H1 (cell line): ENCODE results near the gene TSC2. TPM values are rescaled to one million over a fixed set of nuclear protein-coding genes. Genes with fewer than 3 reads are reported as not detected.

ENCODE experiments used
- CTCF ChIA-PET: fragments of 300-600 bp; sonication (Branson Sonifier 250); formaldehyde crosslinking; loops from one replicate; lab custom pipeline; 2021; ENCODE audit not compliant: partially characterized antibody; lab: Charles Lee
- POLR2A ChIA-PET: fragments of 300-600 bp; sonication (Branson Sonifier 250); formaldehyde crosslinking; loops from one replicate; lab custom pipeline; 2021; ENCODE audit warnings: inconsistent platforms; ENCODE audit not compliant: partially characterized antibody; lab: Charles Lee
- DNase-seq, 2 experiments: peaks; one replicate each; pipeline versions ENCODE4 v3.0.0 to v3.0.0-alpha.2; 2010 to 2022; ENCODE audit warnings: low spot score in 2 of 2, low read depth in 1 of 2, mixed read lengths in 1 of 2
- FAIRE-seq: peaks from 2 replicates; lab custom pipeline; 2011; peaks lifted over from hg19 to GRCh38; lab: Jason Lieb, UNC
- H2AFZ ChIP-seq: 2 replicates; pipeline ENCODE4 v1.8.1; 2012; ENCODE audit warnings: low read length, inconsistent platforms
- H2AK5ac ChIP-seq: 2 replicates; pipeline ENCODE4 v1.6.1; 2013; ENCODE audit warnings: low read depth, low read length
- H2BK120ac ChIP-seq: replicated peaks from 2 replicates; pipeline ENCODE3; 2013; ENCODE audit warnings: low read depth, low read length, inconsistent platforms
- H2BK12ac ChIP-seq: 2 replicates; pipeline ENCODE4 v1.6.1; 2013; ENCODE audit warnings: low read depth, low read length
- H2BK15ac ChIP-seq: 2 replicates; pipeline ENCODE4 v1.6.1; 2013; ENCODE audit warnings: low read length
- H2BK20ac ChIP-seq: 2 replicates; pipeline ENCODE4 v1.6.1; 2013; ENCODE audit warnings: low read length
- H2BK5ac ChIP-seq: 2 replicates; pipeline ENCODE4 v1.6.1; 2013; ENCODE audit warnings: low read depth, low read length
- H3K14ac ChIP-seq: 2 replicates; pipeline ENCODE4 v1.6.1; 2013; ENCODE audit warnings: inconsistent platforms; ENCODE audit not compliant: insufficient read length
- H3K18ac ChIP-seq: 2 replicates; pipeline ENCODE4 v1.6.1; 2013; ENCODE audit warnings: low read length; ENCODE audit errors: extremely low read depth
- H3K23ac ChIP-seq: 2 replicates; pipeline ENCODE4 v1.6.1; 2013; ENCODE audit warnings: inconsistent platforms; ENCODE audit not compliant: insufficient read length
- H3K23me2 ChIP-seq: 2 replicates; pipeline ENCODE4 v1.6.1; 2013; ENCODE audit warnings: low read depth, low read length
- H3K27ac ChIP-seq: 2 replicates; pipeline ENCODE4 v1.6.1; 2011; ENCODE audit warnings: low read depth, low read length, inconsistent platforms
- H3K27me3 ChIP-seq, 4 experiments: replicated peaks in 1 of 4; 1 replicate in 1 of 4; 2 replicates in 3 of 4; pipeline versions ENCODE4 v1.6.1 to v1.8.1; 2011 to 2013; ENCODE audit warnings: low read length in 3 of 4, mild to moderate bottlenecking in 3 of 4, inconsistent platforms in 2 of 4, mixed read lengths in 2 of 4, moderate library complexity in 1 of 4; ENCODE audit not compliant: control insufficient read depth in 3 of 4, insufficient read depth in 3 of 4; ENCODE audit errors: extremely low read depth in 1 of 4
- H3K36me3 ChIP-seq, 4 experiments: 2 replicates each; pipeline versions ENCODE4 v1.6.1 to v1.8.1; 2011 to 2013; ENCODE audit warnings: mild to moderate bottlenecking in 4 of 4, low read length in 3 of 4, moderate library complexity in 2 of 4, control low read depth in 1 of 4, inconsistent platforms in 1 of 4; ENCODE audit not compliant: insufficient read depth in 4 of 4, control insufficient read depth in 2 of 4
- H3K4ac ChIP-seq: replicated peaks from 2 replicates; pipeline ENCODE3; 2013; ENCODE audit warnings: low read length, low read depth, mixed read lengths, inconsistent platforms; ENCODE audit not compliant: insufficient read length
- H3K4me1 ChIP-seq, 4 experiments: replicated peaks in 1 of 4; 1 replicate in 1 of 4; 2 replicates in 3 of 4; pipeline versions ENCODE4 v1.6.1 to v1.8.1; 2011 to 2013; ENCODE audit warnings: low read length in 3 of 4, inconsistent platforms in 2 of 4, mixed read lengths in 1 of 4; ENCODE audit not compliant: insufficient read depth in 4 of 4, control insufficient read depth in 3 of 4
- H3K4me2 ChIP-seq, 2 experiments: 2 replicates each; pipeline versions ENCODE4 v1.6.1 to v1.8.1; 2011 to 2013; ENCODE audit warnings: low read depth in 2 of 2, low read length in 2 of 2, control low read depth in 1 of 2, inconsistent platforms in 1 of 2, mild to moderate bottlenecking in 1 of 2; ENCODE audit not compliant: insufficient read depth in 1 of 2
- H3K4me3 ChIP-seq, 4 experiments: fragments of 200-600, 300-600 bp in 1 of 4; sonication (generic), shearing (Covaris generic), sonication (Bioruptor Twin) in 1 of 4; 2 replicates each; pipeline versions ENCODE4 v1.5.1 to v1.8.1; 2011 to 2016; ENCODE audit warnings: low read length in 4 of 4, low read depth in 3 of 4, control low read depth in 2 of 4, inconsistent platforms in 2 of 4, mild to moderate bottlenecking in 2 of 4, mixed read lengths in 1 of 4, moderate library complexity in 1 of 4; ENCODE audit not compliant: insufficient read depth in 2 of 4; ENCODE audit errors: extremely low read depth in 1 of 4
- H3K56ac ChIP-seq: replicated peaks from 2 replicates; pipeline ENCODE3; 2013; ENCODE audit warnings: low read depth, mild to moderate bottlenecking, mixed read lengths, low read length, inconsistent platforms; ENCODE audit not compliant: insufficient read length
- H3K79me1 ChIP-seq: 2 replicates; pipeline ENCODE4 v1.6.1; 2013; ENCODE audit warnings: low read depth, low read length, control low read depth
- H3K79me2 ChIP-seq, 2 experiments: 2 replicates each; pipeline versions ENCODE4 v1.6.1 to v1.8.1; 2012 to 2013; ENCODE audit warnings: low read length in 2 of 2, mild to moderate bottlenecking in 2 of 2, inconsistent platforms in 1 of 2; ENCODE audit not compliant: insufficient read depth in 2 of 2, control insufficient read depth in 1 of 2
- H3K9ac ChIP-seq, 4 experiments: replicated peaks in 1 of 4; 1 replicate in 1 of 4; 2 replicates in 3 of 4; pipeline versions ENCODE4 v1.6.1 to v1.8.1; 2011 to 2013; ENCODE audit warnings: low read depth in 3 of 4, low read length in 3 of 4, control low read depth in 2 of 4, mild to moderate bottlenecking in 2 of 4, moderate library complexity in 2 of 4, inconsistent platforms in 1 of 4; ENCODE audit errors: extremely low read depth in 1 of 4
- H3K9me3 ChIP-seq, 2 experiments: 2 replicates each; pipeline versions ENCODE4 v1.6.1 to v1.8.1; 2012 to 2013; ENCODE audit warnings: mild to moderate bottlenecking in 2 of 2, moderate library complexity in 2 of 2, control low read depth in 1 of 2, inconsistent platforms in 1 of 2, low read depth in 1 of 2, low read length in 1 of 2, mixed read lengths in 1 of 2; ENCODE audit not compliant: insufficient read depth in 2 of 2
- H4K20me1 ChIP-seq, 2 experiments: replicated peaks in 1 of 2; 2 replicates each; pipeline versions ENCODE3 to v1.8.1; 2011 to 2013; ENCODE audit warnings: inconsistent platforms in 2 of 2, low read length in 2 of 2, mild to moderate bottlenecking in 1 of 2; ENCODE audit not compliant: insufficient read depth in 2 of 2, control insufficient read depth in 1 of 2
- H4K5ac ChIP-seq: 2 replicates; pipeline ENCODE4 v1.6.1; 2013; ENCODE audit warnings: low read length, low read depth, mixed read lengths, inconsistent platforms; ENCODE audit not compliant: insufficient read length
- H4K8ac ChIP-seq: 2 replicates; pipeline ENCODE4 v1.8.0; 2013; ENCODE audit warnings: mild to moderate bottlenecking, moderate library complexity, low read length, inconsistent platforms; ENCODE audit not compliant: insufficient read depth; ENCODE audit errors: extremely low read depth
- H4K91ac ChIP-seq: replicated peaks from 2 replicates; pipeline ENCODE3; 2013; ENCODE audit warnings: low read length, mixed read lengths, inconsistent platforms; ENCODE audit not compliant: insufficient read length
- CHD1 ChIP-seq: IDR thresholded peaks from 2 replicates; pipeline ENCODE4 v1.6.1; 2012; ENCODE audit warnings: low read depth, low read length, improper control_type of control experiment
- JUND ChIP-seq: IDR thresholded peaks from 2 replicates; pipeline ENCODE4 v1.6.1; 2011; ENCODE audit warnings: mild to moderate bottlenecking, improper control_type of control experiment, low read length
- WGBS, 2 experiments: shearing (Covaris generic) in 1 of 2; methylation state at CpG; one replicate each; pipeline versions ENCODE4 v1.1.6 to v1.1.7; 2013 to 2015; ENCODE audit warnings: low lambda C conversion rate in 2 of 2, mixed read lengths in 2 of 2, inconsistent platforms in 1 of 2, low coverage in 1 of 2, missing lambda C conversion rate in 1 of 2; ENCODE audit not compliant: insufficient replicate concordance in 2 of 2, insufficient coverage in 1 of 2, insufficient read length in 1 of 2; ENCODE audit errors: extremely low coverage in 1 of 2, missing lambda C conversion rate in 1 of 2; 5-methylcytosine and 5-hydroxymethylcytosine counted together
- polyA plus RNA-seq, 7 experiments: library from polyadenylated mRNA; depleted of rRNA in 3 of 7; stranded (reverse) in 5 of 7; unstranded in 2 of 7; fragments of >200 nt in 5 of 7; fragments of 200-250 nt in 2 of 7; gene quantifications; 1 replicate in 5 of 7; 2 replicates in 1 of 7; 4 replicates in 1 of 7; pipeline versions ENCODE4 v1.2.1 to v1.2.3, GENCODE V29; 2011 to 2013; ENCODE audit warnings: missing spikeins in 2 of 7, mixed read lengths in 2 of 7
- total RNA-seq: library from RNA; stranded (reverse); fragmentation: NEBNext Ultra II Directional; extraction: Animal tissue kit (Norgen Biotek cat#: 25700); gene quantifications from 2 replicates; pipeline ENCODE4 v1.2.1, GENCODE V29; 2021

Gene TSC2
- total and polyA plus RNA-seq, 2 of the 8 experiments (the other 6 are each of a cell fraction or from before 2014, with no cell fraction given): 65.9 to 96.6 TPM

DNA sequence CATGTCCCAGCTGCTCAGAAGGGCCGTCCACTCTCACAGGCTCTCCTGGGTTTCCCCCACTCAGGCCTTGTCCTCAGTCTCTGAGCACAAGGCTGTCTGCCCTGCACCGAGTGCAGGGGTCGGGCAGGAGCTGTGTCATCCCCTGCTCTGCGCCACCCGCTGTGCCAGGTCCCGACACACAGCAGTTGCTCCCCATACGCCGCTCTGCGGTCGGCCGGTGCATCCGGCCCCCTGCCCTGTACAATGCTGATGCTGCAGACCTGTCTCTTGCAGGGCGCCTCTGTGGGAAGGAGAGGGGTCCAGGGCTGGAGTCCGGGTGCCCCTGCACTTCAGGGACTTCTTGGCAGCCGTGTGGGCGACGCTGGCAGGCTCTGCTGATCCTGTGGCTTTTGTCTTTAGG lies 6.1 kb downstream of the TSC2 start:
- no peak overlapping the region for H3K23ac ChIP-seq
- H3K4me3 ChIP-seq: no peak overlapping the region
- 0 out of 2 replicates have a peak, but pooled peaks cover 2% of the 10 kb centered on the region for H3K79me1 ChIP-seq
- no peak overlapping the region for H3K18ac ChIP-seq
- H3K14ac ChIP-seq: no peak overlapping the region
- no peak for DNase-seq
- no peaks in the 10 kb centered on the region for H3K23me2 ChIP-seq
- H4K5ac ChIP-seq: no peak overlapping the region
- peaks cover 0 to 5% (median 4%) of the 10 kb centered on the region in 4 experiments; a peak in 3 of 8 replicates for H3K36me3 ChIP-seq
- H2BK15ac ChIP-seq: no peak overlapping the region
- H2BK12ac ChIP-seq: no peak overlapping the region
- H2AK5ac ChIP-seq: no peak overlapping the region
- FAIRE-seq: no peak
- H3K9me3 ChIP-seq: no peaks in the 10 kb centered on the region
- peaks cover 2 to 8% of the 10 kb centered on the region in 2 experiments for H4K20me1 ChIP-seq
- H3K79me2 ChIP-seq: no peaks in the 10 kb centered on the region
- H2BK120ac ChIP-seq: no peak overlapping the region
- H4K91ac ChIP-seq: no peak overlapping the region
- no peak overlapping the region for H2AFZ ChIP-seq
- no peak overlapping the region for H3K4ac ChIP-seq
- ChIA-PET POLR2A (interaction anchor here (2.0 kb wide), 1 partner anchor 53 kb away, joined by 5 read pairs; no protein-coding TSS in a partner anchor), CTCF (interaction anchor here (1.0 to 2.3 kb wide), 2 partner anchors 10 to 31 kb away, joined by 3 to 4 read pairs; no protein-coding TSS in a partner anchor)
- H3K27ac ChIP-seq: no peak overlapping the region
- no peak overlapping the region for H3K9ac ChIP-seq
- H3K4me1 ChIP-seq: no peaks in the 10 kb centered on the region
- no peak overlapping the region for H3K4me2 ChIP-seq
- H4K8ac ChIP-seq: no peak overlapping the region
- H3K56ac ChIP-seq: no peak overlapping the region
- no peaks in the 10 kb centered on the region for H3K27me3 ChIP-seq
- H2BK20ac ChIP-seq: no peak overlapping the region
- no peak overlapping the region for H2BK5ac ChIP-seq
- WGBS, 2 experiments: 92% methylated on average over 17 of the region's 17 CpGs; no CpG with 5 or more reads in 1 of the 2 experiments
- TF ChIP-seq CHD1: no peak
- TF ChIP-seq JUND: no peak
